Vagina (tissue), 2 donors: ENCODE results near the gene SLFNL1.

Source experiments
- POLR2AphosphoS5 ChIP-seq, 2 donors: sonication (generic); formaldehyde crosslinking; IDR thresholded peaks; one replicate each; pipeline ENCODE4 v1.9.0; 2017; ENCODE audit warnings: antibody characterized with exemption in 2 of 2, mild to moderate bottlenecking in 2 of 2, low read depth in 1 of 2; ENCODE audit not compliant: insufficient read depth in 1 of 2
- TF ChIP-seq, protein P1 (sequence below), 3 experiments: fragments of 450-650 bp in 2 of 3; fragments of 200-600 bp in 1 of 3; sonication (generic) in 1 of 3; IDR thresholded peaks; one replicate each; pipeline ENCODE4 v1.5.1; 2017 to 2019; ENCODE audit warnings: antibody characterized with exemption in 3 of 3, mild to moderate bottlenecking in 2 of 3, moderate library complexity in 2 of 3

DNA sequence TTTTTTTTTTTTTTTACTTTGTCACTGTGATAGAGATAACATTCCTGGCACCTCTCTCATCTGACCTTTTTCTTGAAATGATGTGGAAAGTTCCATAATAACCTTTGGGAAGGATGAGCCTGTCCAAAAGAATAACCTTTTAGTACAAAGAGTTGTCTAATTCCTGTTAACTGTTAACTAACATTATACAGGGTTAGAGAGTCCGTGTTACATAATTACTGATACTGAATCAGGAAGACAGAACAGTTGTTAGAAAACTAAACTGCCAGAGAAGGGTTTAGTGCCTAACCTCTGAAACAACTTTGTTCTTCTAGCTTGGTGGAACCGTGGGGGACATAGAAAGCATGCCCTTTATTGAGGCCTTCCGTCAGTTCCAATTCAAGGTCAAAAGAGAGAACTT is 33.2 kb downstream of the SLFNL1 start:
- TF ChIP-seq POLR2AphosphoS5 (IDR thresholded peaks at IDR 0.05; ENCODE audit: insufficient read depth in 1 of 2, low read depth in 1 of 2): no peak
- TF ChIP-seq, protein P1, sequence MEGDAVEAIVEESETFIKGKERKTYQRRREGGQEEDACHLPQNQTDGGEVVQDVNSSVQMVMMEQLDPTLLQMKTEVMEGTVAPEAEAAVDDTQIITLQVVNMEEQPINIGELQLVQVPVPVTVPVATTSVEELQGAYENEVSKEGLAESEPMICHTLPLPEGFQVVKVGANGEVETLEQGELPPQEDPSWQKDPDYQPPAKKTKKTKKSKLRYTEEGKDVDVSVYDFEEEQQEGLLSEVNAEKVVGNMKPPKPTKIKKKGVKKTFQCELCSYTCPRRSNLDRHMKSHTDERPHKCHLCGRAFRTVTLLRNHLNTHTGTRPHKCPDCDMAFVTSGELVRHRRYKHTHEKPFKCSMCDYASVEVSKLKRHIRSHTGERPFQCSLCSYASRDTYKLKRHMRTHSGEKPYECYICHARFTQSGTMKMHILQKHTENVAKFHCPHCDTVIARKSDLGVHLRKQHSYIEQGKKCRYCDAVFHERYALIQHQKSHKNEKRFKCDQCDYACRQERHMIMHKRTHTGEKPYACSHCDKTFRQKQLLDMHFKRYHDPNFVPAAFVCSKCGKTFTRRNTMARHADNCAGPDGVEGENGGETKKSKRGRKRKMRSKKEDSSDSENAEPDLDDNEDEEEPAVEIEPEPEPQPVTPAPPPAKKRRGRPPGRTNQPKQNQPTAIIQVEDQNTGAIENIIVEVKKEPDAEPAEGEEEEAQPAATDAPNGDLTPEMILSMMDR (IDR thresholded peaks at IDR 0.05): no peak
